ENCODE measurements around the gene MIF4GD. TPM values are rescaled to one million over a fixed set of nuclear protein-coding genes. Genes with fewer than 3 reads are reported as not detected.

Gene MIF4GD
- total and polyA plus RNA-seq, 9 of the 15 experiments (the other 6 are each of a cell fraction or from before 2014, with no cell fraction given), result 11.8 to 63.8 (median 28.1) TPM

DNA sequence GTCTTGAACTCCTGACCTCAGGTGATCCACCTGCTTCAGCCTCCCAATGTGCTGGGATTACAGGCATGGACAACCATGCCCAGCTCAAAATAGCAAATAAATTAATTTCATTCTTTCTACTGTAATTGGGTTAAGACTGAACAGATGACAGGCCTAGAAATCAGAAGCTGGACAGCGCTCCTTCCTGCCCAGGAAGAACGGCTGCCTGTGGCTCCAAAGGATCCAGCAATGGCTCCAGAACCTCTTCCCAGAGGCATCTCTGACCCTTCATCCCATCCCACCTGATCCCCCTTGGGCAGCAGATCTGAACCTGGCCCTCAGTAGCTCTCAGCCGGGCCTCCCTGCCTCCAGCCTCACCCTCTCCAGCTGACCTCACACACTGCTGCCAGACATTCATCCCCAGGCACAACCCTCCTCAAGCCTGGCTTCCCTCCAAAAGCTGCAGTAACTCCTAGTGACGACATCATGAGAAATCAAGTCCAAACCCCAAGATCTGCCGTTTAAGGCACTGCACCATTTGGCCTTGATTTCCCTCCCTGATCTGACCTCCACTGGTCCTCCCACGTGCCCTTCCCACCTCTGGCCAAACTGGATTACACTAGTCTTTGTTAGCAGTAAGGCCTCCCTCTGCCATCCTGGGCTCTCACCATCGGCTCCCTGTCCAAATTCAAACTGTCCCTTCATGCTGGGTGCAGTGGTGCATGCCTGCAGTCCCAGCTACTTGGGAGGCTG, 3.1 kb upstream of the MIF4GD start (continued):
- TF ChIP-seq, protein P1, sequence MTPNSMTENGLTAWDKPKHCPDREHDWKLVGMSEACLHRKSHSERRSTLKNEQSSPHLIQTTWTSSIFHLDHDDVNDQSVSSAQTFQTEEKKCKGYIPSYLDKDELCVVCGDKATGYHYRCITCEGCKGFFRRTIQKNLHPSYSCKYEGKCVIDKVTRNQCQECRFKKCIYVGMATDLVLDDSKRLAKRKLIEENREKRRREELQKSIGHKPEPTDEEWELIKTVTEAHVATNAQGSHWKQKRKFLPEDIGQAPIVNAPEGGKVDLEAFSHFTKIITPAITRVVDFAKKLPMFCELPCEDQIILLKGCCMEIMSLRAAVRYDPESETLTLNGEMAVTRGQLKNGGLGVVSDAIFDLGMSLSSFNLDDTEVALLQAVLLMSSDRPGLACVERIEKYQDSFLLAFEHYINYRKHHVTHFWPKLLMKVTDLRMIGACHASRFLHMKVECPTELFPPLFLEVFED (CRISPR knock-in tag; conservative IDR thresholded peaks at IDR 0.05), result 0 out of 2 replicates have a peak, but pooled peaks have one; percentile 27
- TF ChIP-seq, protein P2, sequence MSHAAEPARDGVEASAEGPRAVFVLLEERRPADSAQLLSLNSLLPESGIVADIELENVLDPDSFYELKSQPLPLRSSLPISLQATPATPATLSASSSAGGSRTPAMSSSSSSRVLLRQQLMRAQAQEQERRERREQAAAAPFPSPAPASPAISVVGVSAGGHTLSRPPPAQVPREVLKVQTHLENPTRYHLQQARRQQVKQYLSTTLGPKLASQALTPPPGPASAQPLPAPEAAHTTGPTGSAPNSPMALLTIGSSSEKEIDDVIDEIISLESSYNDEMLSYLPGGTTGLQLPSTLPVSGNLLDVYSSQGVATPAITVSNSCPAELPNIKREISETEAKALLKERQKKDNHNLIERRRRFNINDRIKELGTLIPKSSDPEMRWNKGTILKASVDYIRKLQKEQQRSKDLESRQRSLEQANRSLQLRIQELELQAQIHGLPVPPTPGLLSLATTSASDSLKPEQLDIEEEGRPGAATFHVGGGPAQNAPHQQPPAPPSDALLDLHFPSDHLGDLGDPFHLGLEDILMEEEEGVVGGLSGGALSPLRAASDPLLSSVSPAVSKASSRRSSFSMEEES (CRISPR knock-in tag; IDR thresholded peaks at IDR 0.05), result no peak
- TF ChIP-seq TBP (optimal IDR thresholded peaks at IDR 0.05; ENCODE audit: low read depth, low read length) (no peak), NCOA6 (IDR thresholded peaks at IDR 0.05) (no peak), EHMT2 (IDR thresholded peaks at IDR 0.05) (no peak), SIN3A (IDR thresholded peaks at IDR 0.05; ENCODE audit: borderline replicate concordance in 2 of 2, control insufficient read depth in 1 of 2, low read depth in 2 of 2, low read length in 2 of 2) (no peak), CCAR2 (IDR thresholded peaks at IDR 0.05; ENCODE audit: low read depth, low read length) (no peak), CBFA2T3 (IDR thresholded peaks at IDR 0.05) (0 out of 2 replicates have a peak, but pooled peaks have one; percentile 5), ZNF75A (CRISPR knock-in tag; IDR thresholded peaks at IDR 0.05) (no peak), POLR2G (IDR thresholded peaks at IDR 0.05; ENCODE audit: low read depth, low read length) (no peak), MAFF (IDR thresholded peaks at IDR 0.05; ENCODE audit: low read length) (no peak), HCFC1 (IDR thresholded peaks at IDR 0.05; ENCODE audit: low read depth, low read length) (no peak), SRSF7 (optimal IDR thresholded peaks at IDR 0.05; ENCODE audit: low read depth, low read length) (no peak)
- TF ChIP-seq, protein P3, sequence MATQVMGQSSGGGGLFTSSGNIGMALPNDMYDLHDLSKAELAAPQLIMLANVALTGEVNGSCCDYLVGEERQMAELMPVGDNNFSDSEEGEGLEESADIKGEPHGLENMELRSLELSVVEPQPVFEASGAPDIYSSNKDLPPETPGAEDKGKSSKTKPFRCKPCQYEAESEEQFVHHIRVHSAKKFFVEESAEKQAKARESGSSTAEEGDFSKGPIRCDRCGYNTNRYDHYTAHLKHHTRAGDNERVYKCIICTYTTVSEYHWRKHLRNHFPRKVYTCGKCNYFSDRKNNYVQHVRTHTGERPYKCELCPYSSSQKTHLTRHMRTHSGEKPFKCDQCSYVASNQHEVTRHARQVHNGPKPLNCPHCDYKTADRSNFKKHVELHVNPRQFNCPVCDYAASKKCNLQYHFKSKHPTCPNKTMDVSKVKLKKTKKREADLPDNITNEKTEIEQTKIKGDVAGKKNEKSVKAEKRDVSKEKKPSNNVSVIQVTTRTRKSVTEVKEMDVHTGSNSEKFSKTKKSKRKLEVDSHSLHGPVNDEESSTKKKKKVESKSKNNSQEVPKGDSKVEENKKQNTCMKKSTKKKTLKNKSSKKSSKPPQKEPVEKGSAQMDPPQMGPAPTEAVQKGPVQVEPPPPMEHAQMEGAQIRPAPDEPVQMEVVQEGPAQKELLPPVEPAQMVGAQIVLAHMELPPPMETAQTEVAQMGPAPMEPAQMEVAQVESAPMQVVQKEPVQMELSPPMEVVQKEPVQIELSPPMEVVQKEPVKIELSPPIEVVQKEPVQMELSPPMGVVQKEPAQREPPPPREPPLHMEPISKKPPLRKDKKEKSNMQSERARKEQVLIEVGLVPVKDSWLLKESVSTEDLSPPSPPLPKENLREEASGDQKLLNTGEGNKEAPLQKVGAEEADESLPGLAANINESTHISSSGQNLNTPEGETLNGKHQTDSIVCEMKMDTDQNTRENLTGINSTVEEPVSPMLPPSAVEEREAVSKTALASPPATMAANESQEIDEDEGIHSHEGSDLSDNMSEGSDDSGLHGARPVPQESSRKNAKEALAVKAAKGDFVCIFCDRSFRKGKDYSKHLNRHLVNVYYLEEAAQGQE (IDR thresholded peaks at IDR 0.05; ENCODE audit: borderline replicate concordance), result peak; percentile 66
- TF ChIP-seq, protein P3 (CRISPR knock-in tag; IDR thresholded peaks at IDR 0.05; ENCODE audit: low read depth), result no peak
- TF ChIP-seq, protein P4, sequence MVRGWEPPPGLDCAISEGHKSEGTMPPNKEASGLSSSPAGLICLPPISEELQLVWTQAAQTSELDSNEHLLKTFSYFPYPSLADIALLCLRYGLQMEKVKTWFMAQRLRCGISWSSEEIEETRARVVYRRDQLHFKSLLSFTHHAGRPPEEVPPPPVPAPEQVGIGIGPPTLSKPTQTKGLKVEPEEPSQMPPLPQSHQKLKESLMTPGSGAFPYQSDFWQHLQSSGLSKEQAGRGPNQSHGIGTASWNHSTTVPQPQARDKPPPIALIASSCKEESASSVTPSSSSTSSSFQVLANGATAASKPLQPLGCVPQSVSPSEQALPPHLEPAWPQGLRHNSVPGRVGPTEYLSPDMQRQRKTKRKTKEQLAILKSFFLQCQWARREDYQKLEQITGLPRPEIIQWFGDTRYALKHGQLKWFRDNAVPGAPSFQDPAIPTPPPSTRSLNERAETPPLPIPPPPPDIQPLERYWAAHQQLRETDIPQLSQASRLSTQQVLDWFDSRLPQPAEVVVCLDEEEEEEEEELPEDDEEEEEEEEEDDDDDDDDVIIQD (CRISPR knock-in tag; IDR thresholded peaks at IDR 0.05), result no peak

Measured in K562 (cell line).